BJ (cell line): ENCODE data around the gene SMARCD3. TPM values are rescaled to one million over a fixed set of nuclear protein-coding genes. Genes with fewer than 3 reads are reported as not detected.

Experiments
- CTCF ChIA-PET: fragments of 350-600 bp; formaldehyde crosslinking; extraction: SDS; loops from one replicate; lab custom pipeline; 2021; ENCODE audit warnings: antibody characterized with exemption, inconsistent platforms; lab: Yijun Ruan, JAX
- POLR2A ChIA-PET: fragments of 300-600 bp; sonication (Branson Sonifier 250); formaldehyde crosslinking; extraction: SDS; loops from one replicate; lab custom pipeline; 2021; ENCODE audit warnings: antibody characterized with exemption; lab: Charles Lee
- DNase-seq: peaks from one replicate; pipeline ENCODE4 v3.0.0-alpha.2; 2011; ENCODE audit warnings: low read depth
- H3K27me3 ChIP-seq: 2 replicates; pipeline ENCODE4 v1.6.0; 2011; ENCODE audit warnings: low read length; ENCODE audit not compliant: control insufficient read depth, insufficient read depth
- H3K36me3 ChIP-seq: 2 replicates; pipeline ENCODE4 v1.5.1; 2011; ENCODE audit warnings: low read length; ENCODE audit not compliant: control insufficient read depth, insufficient read depth
- H3K4me3 ChIP-seq: 2 replicates; pipeline ENCODE4 v1.5.1; 2011; ENCODE audit warnings: low read depth, mild to moderate bottlenecking, control low read depth, low read length
- polyA plus RNA-seq: library from polyadenylated mRNA; depleted of rRNA; stranded (reverse); fragments of >200 nt; gene quantifications from 2 replicates; pipeline ENCODE4 v1.2.3, GENCODE V29; 2011
- TF ChIP-seq, protein P1 (sequence below): IDR thresholded peaks from 2 replicates; pipeline ENCODE4 v1.5.1; 2011; ENCODE audit warnings: low read depth, mild to moderate bottlenecking, control low read depth, inconsistent platforms, low read length, moderate library complexity; ENCODE audit not compliant: insufficient read depth

The SMARCD3 gene
- polyA plus RNA-seq, 1 experiment = 46.6 TPM

GRCh38 chr7:151256410-151257045 lies 8.0 kb upstream of the SMARCD3 start:
- POLR2A ChIA-PET = no interaction called here
- Histone ChIP-seq H3K4me3 (no peak overlapping the region), H3K36me3 (no peaks in the 10 kb centered on the region), H3K27me3 (peaks cover 19% of the 10 kb centered on the region)
- TF ChIP-seq, protein P1, sequence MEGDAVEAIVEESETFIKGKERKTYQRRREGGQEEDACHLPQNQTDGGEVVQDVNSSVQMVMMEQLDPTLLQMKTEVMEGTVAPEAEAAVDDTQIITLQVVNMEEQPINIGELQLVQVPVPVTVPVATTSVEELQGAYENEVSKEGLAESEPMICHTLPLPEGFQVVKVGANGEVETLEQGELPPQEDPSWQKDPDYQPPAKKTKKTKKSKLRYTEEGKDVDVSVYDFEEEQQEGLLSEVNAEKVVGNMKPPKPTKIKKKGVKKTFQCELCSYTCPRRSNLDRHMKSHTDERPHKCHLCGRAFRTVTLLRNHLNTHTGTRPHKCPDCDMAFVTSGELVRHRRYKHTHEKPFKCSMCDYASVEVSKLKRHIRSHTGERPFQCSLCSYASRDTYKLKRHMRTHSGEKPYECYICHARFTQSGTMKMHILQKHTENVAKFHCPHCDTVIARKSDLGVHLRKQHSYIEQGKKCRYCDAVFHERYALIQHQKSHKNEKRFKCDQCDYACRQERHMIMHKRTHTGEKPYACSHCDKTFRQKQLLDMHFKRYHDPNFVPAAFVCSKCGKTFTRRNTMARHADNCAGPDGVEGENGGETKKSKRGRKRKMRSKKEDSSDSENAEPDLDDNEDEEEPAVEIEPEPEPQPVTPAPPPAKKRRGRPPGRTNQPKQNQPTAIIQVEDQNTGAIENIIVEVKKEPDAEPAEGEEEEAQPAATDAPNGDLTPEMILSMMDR = no peak
- DNase-seq = no peak
- CTCF ChIA-PET = interaction anchor here (1.4 kb wide), 1 partner anchor 11 kb away, joined by 6 read pairs; no protein-coding TSS in a partner anchor

- H3K27me3 ChIP-seq = peaks cover 11% of the 10 kb centered on the region
- H3K36me3 ChIP-seq = no peaks in the 10 kb centered on the region
- no peak for DNase-seq
- no peak overlapping the region for H3K4me3 ChIP-seq
- POLR2A ChIA-PET = no interaction called here
- CTCF ChIA-PET = interaction anchor here (0.7 to 1.4 kb wide), 3 partner anchors 11 to 60 kb away, joined by 3 to 6 read pairs (median 3); no protein-coding TSS in a partner anchor
- TF ChIP-seq, protein P1 = no peak
These were observed 6.9 kb upstream of the SMARCD3 start for GRCh38 chr7:151255390-151255789.

DNA sequence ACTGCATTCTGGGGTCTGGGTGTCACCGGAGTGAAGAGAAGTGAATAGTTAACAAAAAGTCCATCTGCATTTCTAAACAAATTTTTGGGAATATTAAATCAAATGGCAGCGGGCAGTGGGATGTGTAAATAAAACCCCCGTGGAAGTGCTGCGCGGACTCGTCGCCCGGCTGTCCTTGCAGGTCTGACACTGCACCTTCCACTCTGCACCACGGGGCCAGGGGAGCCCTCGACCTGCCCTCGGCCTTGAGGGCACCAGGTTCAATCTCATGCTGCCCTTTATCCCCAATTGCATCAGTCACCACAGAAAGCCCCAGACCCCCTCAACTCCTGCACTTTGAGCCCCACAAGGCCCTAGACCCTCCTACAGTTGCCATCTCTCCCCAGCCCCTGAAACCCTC lies 6.4 kb upstream of the SMARCD3 start:
- TF ChIP-seq, protein P1 = no peak
- DNase-seq = no peak
- peaks cover 11% of the 10 kb centered on the region for H3K27me3 ChIP-seq
- ChIA-PET POLR2A (no interaction called here), CTCF (interaction anchor here (1.0 to 1.2 kb wide), 2 partner anchors 10 to 18 kb away, joined by 3 read pairs; no protein-coding TSS in a partner anchor)
- H3K36me3 ChIP-seq = no peaks in the 10 kb centered on the region
- no peak overlapping the region for H3K4me3 ChIP-seq

DNA sequence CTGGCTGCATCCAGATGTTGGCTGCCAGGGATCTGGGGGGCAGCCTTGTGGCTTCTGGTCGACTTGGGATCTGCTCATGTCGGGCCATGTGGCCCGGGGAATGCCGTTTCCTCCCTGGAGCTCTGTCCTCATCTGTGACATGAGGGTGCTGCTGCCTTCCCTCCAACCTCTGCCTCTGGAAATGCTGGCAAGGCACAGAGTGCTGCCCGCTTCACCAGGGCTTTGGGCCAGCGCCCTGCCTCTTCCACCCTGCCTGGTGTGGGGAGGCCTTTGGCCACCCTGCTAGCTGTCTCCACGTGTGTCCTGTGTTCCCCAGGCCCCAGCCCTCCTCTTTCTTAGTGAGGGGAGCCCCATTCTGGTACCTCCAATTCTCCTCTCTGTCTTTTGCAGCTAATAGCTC lies 5.8 kb upstream of the SMARCD3 start:
- no peak for DNase-seq
- CTCF ChIA-PET = interaction anchor here (1.0 kb wide), 1 partner anchor 19 kb away, joined by 3 read pairs; no protein-coding TSS in a partner anchor
- Histone ChIP-seq H3K27me3 (peaks cover 11% of the 10 kb centered on the region), H3K36me3 (no peaks in the 10 kb centered on the region), H3K4me3 (no peak overlapping the region)
- POLR2A ChIA-PET = no interaction called here
- TF ChIP-seq, protein P1 = no peak

- Histone ChIP-seq H3K36me3 (no peaks in the 10 kb centered on the region), H3K4me3 (no peak overlapping the region), H3K27me3 (peaks cover 11% of the 10 kb centered on the region)
- TF ChIP-seq, protein P1 = no peak
- ChIA-PET POLR2A (interaction anchor here (1.0 kb wide), 1 partner anchor 9 kb away, joined by 3 read pairs; no protein-coding TSS in a partner anchor), CTCF (interaction anchor here (1.0 to 1.6 kb wide), 5 partner anchors 9 to 20 kb away, joined by 3 to 5 read pairs (median 4); no protein-coding TSS in a partner anchor)
- no peak for DNase-seq
These were observed 4.6 kb upstream of the SMARCD3 start for GRCh38 chr7:151252961-151253711.
